HL-60 (cell line): ENCODE data around the gene TMF1.

Experiments used
- GABPA ChIP-seq: IDR thresholded peaks from 2 replicates; pipeline ENCODE4 v1.6.1; 2012; ENCODE audit warnings: low read depth
- POLR2AphosphoS5 ChIP-seq: IDR thresholded peaks from 2 replicates; pipeline ENCODE4 v1.6.1; 2012; ENCODE audit warnings: low read depth
- TF ChIP-seq, protein P1 (sequence below): IDR thresholded peaks from one replicate; pipeline ENCODE4 v1.5.1; 2011; ENCODE audit warnings: low read length, control low read depth, inconsistent platforms; ENCODE audit not compliant: insufficient read depth
- TF ChIP-seq, protein P2 (sequence below): IDR thresholded peaks from 2 replicates; pipeline ENCODE4 v1.6.1; 2012; ENCODE audit warnings: low read depth; ENCODE audit not compliant: insufficient replicate concordance

DNA sequence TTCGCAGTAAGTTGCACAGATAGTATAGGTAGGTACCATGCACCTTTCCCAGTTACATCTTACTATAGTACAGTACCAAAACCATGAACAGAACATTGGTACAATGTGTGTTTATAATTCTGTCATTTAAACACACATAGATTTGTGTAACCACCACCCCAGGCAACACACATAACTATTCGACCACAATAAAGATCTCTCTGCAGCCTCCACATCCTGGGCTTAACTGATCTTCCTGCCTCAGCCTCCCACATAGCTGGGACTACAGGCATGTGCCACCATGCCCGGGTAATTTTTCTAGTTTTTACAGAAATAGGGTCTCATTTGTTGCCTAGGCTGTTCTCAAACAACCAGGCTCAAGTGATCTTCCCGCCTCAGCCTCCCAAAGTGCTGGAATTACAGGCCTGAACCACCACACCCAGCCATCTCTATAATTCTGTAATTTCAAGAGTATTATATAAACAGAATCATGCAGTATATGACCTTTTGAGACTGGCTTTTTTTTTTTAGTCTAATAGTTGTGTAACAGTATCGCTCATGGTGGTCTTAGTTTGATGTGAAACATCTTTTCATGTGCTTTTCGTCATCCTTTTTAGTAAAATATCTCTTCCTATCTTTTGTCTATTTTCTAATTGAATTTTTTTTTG is 13.3 kb upstream of the TMF1 start:
- TF ChIP-seq, protein P1, sequence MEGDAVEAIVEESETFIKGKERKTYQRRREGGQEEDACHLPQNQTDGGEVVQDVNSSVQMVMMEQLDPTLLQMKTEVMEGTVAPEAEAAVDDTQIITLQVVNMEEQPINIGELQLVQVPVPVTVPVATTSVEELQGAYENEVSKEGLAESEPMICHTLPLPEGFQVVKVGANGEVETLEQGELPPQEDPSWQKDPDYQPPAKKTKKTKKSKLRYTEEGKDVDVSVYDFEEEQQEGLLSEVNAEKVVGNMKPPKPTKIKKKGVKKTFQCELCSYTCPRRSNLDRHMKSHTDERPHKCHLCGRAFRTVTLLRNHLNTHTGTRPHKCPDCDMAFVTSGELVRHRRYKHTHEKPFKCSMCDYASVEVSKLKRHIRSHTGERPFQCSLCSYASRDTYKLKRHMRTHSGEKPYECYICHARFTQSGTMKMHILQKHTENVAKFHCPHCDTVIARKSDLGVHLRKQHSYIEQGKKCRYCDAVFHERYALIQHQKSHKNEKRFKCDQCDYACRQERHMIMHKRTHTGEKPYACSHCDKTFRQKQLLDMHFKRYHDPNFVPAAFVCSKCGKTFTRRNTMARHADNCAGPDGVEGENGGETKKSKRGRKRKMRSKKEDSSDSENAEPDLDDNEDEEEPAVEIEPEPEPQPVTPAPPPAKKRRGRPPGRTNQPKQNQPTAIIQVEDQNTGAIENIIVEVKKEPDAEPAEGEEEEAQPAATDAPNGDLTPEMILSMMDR, result no peak
- no peak for TF ChIP-seq POLR2AphosphoS5
- TF ChIP-seq, protein P2, sequence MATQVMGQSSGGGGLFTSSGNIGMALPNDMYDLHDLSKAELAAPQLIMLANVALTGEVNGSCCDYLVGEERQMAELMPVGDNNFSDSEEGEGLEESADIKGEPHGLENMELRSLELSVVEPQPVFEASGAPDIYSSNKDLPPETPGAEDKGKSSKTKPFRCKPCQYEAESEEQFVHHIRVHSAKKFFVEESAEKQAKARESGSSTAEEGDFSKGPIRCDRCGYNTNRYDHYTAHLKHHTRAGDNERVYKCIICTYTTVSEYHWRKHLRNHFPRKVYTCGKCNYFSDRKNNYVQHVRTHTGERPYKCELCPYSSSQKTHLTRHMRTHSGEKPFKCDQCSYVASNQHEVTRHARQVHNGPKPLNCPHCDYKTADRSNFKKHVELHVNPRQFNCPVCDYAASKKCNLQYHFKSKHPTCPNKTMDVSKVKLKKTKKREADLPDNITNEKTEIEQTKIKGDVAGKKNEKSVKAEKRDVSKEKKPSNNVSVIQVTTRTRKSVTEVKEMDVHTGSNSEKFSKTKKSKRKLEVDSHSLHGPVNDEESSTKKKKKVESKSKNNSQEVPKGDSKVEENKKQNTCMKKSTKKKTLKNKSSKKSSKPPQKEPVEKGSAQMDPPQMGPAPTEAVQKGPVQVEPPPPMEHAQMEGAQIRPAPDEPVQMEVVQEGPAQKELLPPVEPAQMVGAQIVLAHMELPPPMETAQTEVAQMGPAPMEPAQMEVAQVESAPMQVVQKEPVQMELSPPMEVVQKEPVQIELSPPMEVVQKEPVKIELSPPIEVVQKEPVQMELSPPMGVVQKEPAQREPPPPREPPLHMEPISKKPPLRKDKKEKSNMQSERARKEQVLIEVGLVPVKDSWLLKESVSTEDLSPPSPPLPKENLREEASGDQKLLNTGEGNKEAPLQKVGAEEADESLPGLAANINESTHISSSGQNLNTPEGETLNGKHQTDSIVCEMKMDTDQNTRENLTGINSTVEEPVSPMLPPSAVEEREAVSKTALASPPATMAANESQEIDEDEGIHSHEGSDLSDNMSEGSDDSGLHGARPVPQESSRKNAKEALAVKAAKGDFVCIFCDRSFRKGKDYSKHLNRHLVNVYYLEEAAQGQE, result no peak
- no peak for TF ChIP-seq GABPA
